ENCODE results near the gene C7. TPM values are rescaled to one million over a fixed set of nuclear protein-coding genes. Genes with fewer than 3 reads are reported as not detected.

C7 gene
- total and polyA plus RNA-seq, 2 of the 8 experiments (the other 6 are each of a cell fraction or from before 2014, with no cell fraction given), result 0.08 TPM; not detected in 1

- H3K79me2 ChIP-seq (ENCODE audit: control insufficient read depth in 1 of 2, insufficient read depth in 2 of 2, low read length in 2 of 2), result no peaks in the 10 kb centered on the region
- peaks cover 0 to 6% of the 10 kb centered on the region in 2 experiments; a peak in 1 of 4 replicates for H3K9me3 ChIP-seq (ENCODE audit: insufficient read depth in 2 of 2, low read depth in 1 of 2, low read length in 1 of 2)
- no peak overlapping the region for H3K56ac ChIP-seq (replicated peaks; ENCODE audit: insufficient read length, low read depth, low read length)
- H2BK12ac ChIP-seq (ENCODE audit: low read depth, low read length), result no peak overlapping the region
- H4K5ac ChIP-seq (ENCODE audit: insufficient read length, low read depth, low read length), result no peak overlapping the region
- H4K20me1 ChIP-seq (replicated peaks in 1 of 2; ENCODE audit: control insufficient read depth in 1 of 2, insufficient read depth in 2 of 2, low read length in 2 of 2), result no peaks in the 10 kb centered on the region
- H3K4ac ChIP-seq (replicated peaks; ENCODE audit: insufficient read length, low read depth, low read length), result no peak overlapping the region
- H3K14ac ChIP-seq (ENCODE audit: insufficient read length), result no peak overlapping the region
- H2AFZ ChIP-seq (ENCODE audit: low read length), result no peak overlapping the region
- H3K9ac ChIP-seq (replicated peaks in 1 of 4; ENCODE audit: extremely low read depth in 1 of 4, low read depth in 3 of 4, low read length in 3 of 4), result no peak overlapping the region
- no peaks in the 10 kb centered on the region for H3K36me3 ChIP-seq (ENCODE audit: control insufficient read depth in 2 of 4, insufficient read depth in 4 of 4, low read length in 3 of 4)
- no peak overlapping the region for H2BK120ac ChIP-seq (replicated peaks; ENCODE audit: low read depth, low read length)
- 94% methylated on average over 5 of the region's 5 CpGs; no CpG with 5 or more reads in 1 of the 2 experiments for WGBS, 2 experiments (ENCODE audit: extremely low coverage in 1 of 2, insufficient coverage in 1 of 2, insufficient read length in 1 of 2, insufficient replicate concordance in 2 of 2, low coverage in 1 of 2, low lambda C conversion rate in 2 of 2, missing lambda C conversion rate in 1 of 2)
- no peak overlapping the region for H4K8ac ChIP-seq (ENCODE audit: extremely low read depth, insufficient read depth, low read length)
- no peak overlapping the region for H2BK5ac ChIP-seq (ENCODE audit: low read depth, low read length)
- H3K27me3 ChIP-seq (replicated peaks in 1 of 4; ENCODE audit: control insufficient read depth in 3 of 4, extremely low read depth in 1 of 4, insufficient read depth in 3 of 4, low read length in 3 of 4), result no peaks in the 10 kb centered on the region
- H3K4me2 ChIP-seq (ENCODE audit: insufficient read depth in 1 of 2, low read depth in 2 of 2, low read length in 2 of 2), result no peak overlapping the region
- H4K91ac ChIP-seq (replicated peaks; ENCODE audit: insufficient read length, low read length), result no peak overlapping the region
- H2BK20ac ChIP-seq (ENCODE audit: low read length), result no peak overlapping the region
- DNase-seq (ENCODE audit: low read depth in 1 of 2, low spot score in 2 of 2) (no peak), FAIRE-seq (no peak)
- CTCF ChIA-PET (ENCODE audit: partially characterized antibody), result no interaction called here
- no peak overlapping the region for H2AK5ac ChIP-seq (ENCODE audit: low read depth, low read length)
- H3K18ac ChIP-seq (ENCODE audit: extremely low read depth, low read length), result no peak overlapping the region
- no peak overlapping the region for H3K23ac ChIP-seq (ENCODE audit: insufficient read length)
- H3K79me1 ChIP-seq (ENCODE audit: low read depth, low read length), result no peaks in the 10 kb centered on the region
- POLR2A ChIA-PET (ENCODE audit: partially characterized antibody), result no interaction called here
- H3K4me1 ChIP-seq (replicated peaks in 1 of 4; ENCODE audit: control insufficient read depth in 3 of 4, insufficient read depth in 4 of 4, low read length in 3 of 4), result 0 out of 7 replicates have a peak, but pooled peaks cover 0 to 3% (median 0%) of the 10 kb centered on the region in 4 experiments
- H3K23me2 ChIP-seq (ENCODE audit: low read depth, low read length), result no peaks in the 10 kb centered on the region
- no peak overlapping the region for H3K4me3 ChIP-seq (ENCODE audit: extremely low read depth in 1 of 4, insufficient read depth in 2 of 4, low read depth in 3 of 4, low read length in 4 of 4)
- no peak overlapping the region for H3K27ac ChIP-seq (ENCODE audit: low read depth, low read length)
- H2BK15ac ChIP-seq (ENCODE audit: low read length), result no peak overlapping the region
- no peak for TF ChIP-seq ZNF274 (IDR thresholded peaks at IDR 0.05; ENCODE audit: borderline replicate concordance, extremely low read depth, low read length)
- no peak for TF ChIP-seq POLR2AphosphoS5 (IDR thresholded peaks at IDR 0.05; ENCODE audit: low read depth, low read length)
- TF ChIP-seq PHF8 (conservative IDR thresholded peaks at IDR 0.05; ENCODE audit: low read depth, low read length), result no peak
- no peak for TF ChIP-seq SRF (IDR thresholded peaks at IDR 0.05; ENCODE audit: low read depth, low read length)
- no peak for TF ChIP-seq JUND (IDR thresholded peaks at IDR 0.05; ENCODE audit: low read length)
- TF ChIP-seq TAF7 (optimal IDR thresholded peaks at IDR 0.05; ENCODE audit: borderline replicate concordance, low read depth, low read length), result no peak
- no peak for TF ChIP-seq TEAD4 (IDR thresholded peaks at IDR 0.05; ENCODE audit: low read depth, low read length)
- no peak for TF ChIP-seq SP1 (IDR thresholded peaks at IDR 0.05; ENCODE audit: low read depth, low read length)
- TF ChIP-seq CTBP2 (IDR thresholded peaks at IDR 0.05; ENCODE audit: borderline replicate concordance, insufficient read depth, insufficient read length, low read length), result no peak
- TF ChIP-seq KDM5A (IDR thresholded peaks at IDR 0.05; ENCODE audit: low read length), result no peak
- TF ChIP-seq CHD1 (IDR thresholded peaks at IDR 0.05; ENCODE audit: low read depth, low read length), result no peak
- no peak for TF ChIP-seq ASH2L (IDR thresholded peaks at IDR 0.05; ENCODE audit: low read length)
- no peak for TF ChIP-seq GABPA (IDR thresholded peaks at IDR 0.05; ENCODE audit: borderline replicate concordance, insufficient read depth, low read length)
- TF ChIP-seq KDM4A (IDR thresholded peaks at IDR 0.05; ENCODE audit: low read depth, low read length, severe bottlenecking), result no peak
- no peak for TF ChIP-seq POU5F1 (IDR thresholded peaks at IDR 0.05; ENCODE audit: low read depth, low read length)
These were observed 49.5 kb downstream of the C7 start for GRCh38 chr5:40958811-40959210.
